Measurements from ENCODE around the gene RAD51D.
A peak's percentile ranks its signal among the peaks of the same experiment; 100 is the strongest.
"Not testable (repeated sequence)": the region's sequence is repeated elsewhere in the genome, so short reads cannot be mapped to it uniquely, and the experiment has no call there.

RAD51D gene

DNA sequence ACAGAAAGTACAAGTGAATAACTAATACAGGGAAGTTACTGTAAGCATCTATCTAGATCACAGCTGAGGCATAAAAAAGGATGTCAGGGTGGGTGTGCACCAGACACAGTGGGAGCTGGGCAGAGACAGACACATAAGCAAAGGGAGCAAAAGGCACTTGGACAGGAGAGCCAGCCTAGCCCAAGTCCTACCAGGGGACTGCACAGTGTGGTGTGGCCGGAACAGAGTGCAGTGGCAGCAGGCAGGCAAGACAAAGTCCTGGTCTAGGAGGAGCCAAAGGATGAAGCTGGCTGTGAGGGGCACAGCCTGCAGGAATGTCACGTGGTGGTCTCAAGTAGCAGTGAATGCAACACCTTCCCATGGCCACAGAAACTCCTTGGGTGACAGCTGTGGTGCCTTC, 21.9 kb downstream of the RAD51D start:
- H3K4me3 ChIP-seq (ENCODE audit: low read depth, low read length) = no peak overlapping the region
- TF ChIP-seq, protein P1, sequence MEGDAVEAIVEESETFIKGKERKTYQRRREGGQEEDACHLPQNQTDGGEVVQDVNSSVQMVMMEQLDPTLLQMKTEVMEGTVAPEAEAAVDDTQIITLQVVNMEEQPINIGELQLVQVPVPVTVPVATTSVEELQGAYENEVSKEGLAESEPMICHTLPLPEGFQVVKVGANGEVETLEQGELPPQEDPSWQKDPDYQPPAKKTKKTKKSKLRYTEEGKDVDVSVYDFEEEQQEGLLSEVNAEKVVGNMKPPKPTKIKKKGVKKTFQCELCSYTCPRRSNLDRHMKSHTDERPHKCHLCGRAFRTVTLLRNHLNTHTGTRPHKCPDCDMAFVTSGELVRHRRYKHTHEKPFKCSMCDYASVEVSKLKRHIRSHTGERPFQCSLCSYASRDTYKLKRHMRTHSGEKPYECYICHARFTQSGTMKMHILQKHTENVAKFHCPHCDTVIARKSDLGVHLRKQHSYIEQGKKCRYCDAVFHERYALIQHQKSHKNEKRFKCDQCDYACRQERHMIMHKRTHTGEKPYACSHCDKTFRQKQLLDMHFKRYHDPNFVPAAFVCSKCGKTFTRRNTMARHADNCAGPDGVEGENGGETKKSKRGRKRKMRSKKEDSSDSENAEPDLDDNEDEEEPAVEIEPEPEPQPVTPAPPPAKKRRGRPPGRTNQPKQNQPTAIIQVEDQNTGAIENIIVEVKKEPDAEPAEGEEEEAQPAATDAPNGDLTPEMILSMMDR (IDR thresholded peaks at IDR 0.05; ENCODE audit: low read depth, low read length) = no peak
- DNase-seq (ENCODE audit: low read depth, low spot score) = no peak
- in situ Hi-C loops (cut with HindIII; ENCODE audit: low sequenced_read_pairs) = no loop called here

DNA sequence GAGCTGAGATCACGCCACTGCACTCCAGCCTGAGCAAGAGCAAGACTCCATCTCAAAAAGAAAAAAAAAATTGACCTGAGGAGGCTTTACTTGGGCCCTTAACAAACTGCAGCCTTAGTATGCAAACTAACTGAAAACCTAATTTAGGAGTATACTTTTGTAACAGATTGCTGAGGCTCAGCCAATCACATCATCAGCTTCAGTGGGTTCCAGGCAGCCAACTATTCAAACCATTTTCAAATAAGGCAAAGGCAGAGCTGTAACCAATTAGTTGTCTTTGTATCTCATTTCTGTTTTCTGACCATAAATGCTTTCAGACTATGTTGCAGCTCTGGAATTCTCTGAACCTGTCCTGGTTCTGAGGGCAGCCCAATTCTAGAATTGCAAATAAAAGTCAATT, 23.9 kb downstream of the RAD51D start:
- in situ Hi-C loops (cut with HindIII; ENCODE audit: low sequenced_read_pairs) = no loop called here
- TF ChIP-seq, protein P1 (IDR thresholded peaks at IDR 0.05; ENCODE audit: low read depth, low read length) = no peak
- no peak for DNase-seq (ENCODE audit: low read depth, low spot score)
- no peak overlapping the region for H3K4me3 ChIP-seq (ENCODE audit: low read depth, low read length)

DNA sequence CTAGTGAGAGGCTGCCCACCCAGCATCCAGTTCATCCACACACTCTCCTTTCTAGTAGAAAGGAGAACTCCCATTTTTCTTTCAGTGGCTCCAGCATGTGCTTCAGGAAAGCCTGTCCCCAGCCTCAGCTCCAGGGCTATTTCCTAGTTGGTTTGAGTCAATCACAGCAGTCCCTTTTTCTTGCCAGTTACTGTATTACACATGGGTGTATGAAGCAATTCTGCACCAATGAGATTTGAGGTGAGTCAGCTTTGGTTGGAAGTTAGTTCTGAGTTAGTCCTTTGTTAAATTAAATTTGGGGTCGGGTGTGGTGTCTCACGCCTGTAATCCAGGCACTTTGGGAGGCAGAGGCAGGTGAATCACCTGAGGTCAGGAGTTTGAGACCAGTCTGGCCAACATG, 24.8 kb downstream of the RAD51D start:
- in situ Hi-C loops (cut with HindIII; ENCODE audit: low sequenced_read_pairs) = no loop called here
- peak; percentile 85 for DNase-seq (ENCODE audit: low read depth, low spot score)

DNA sequence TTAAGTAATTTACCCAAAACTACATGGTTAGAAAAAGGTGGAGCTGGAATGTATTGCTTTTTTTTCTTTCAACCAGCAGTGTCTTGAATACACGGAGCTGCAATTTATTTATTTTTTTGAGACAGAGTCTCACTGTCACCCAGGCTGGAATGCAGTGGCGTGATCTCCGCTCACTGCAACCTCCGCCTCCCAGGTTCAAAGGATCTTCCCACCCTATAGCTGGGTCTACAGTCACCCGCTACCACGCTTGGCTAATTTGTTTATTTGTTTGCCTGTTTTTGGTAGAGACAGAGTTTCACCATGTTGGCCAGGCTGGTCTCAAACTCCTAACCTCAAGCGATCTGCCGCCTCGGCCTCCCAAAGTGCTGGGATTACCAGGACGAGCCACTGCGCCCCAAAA, 29.0 kb downstream of the RAD51D start:
- DNase-seq (ENCODE audit: low read depth, low spot score); in situ Hi-C loops (cut with HindIII; ENCODE audit: low sequenced_read_pairs): not testable (repeated sequence)

More for the DNA sequence above, 24.8 kb downstream of the RAD51D start:
- TF ChIP-seq, protein P1 (IDR thresholded peaks at IDR 0.05; ENCODE audit: low read depth, low read length) = no peak
- H3K4me3 ChIP-seq (ENCODE audit: low read depth, low read length) = no peak overlapping the region

DNA sequence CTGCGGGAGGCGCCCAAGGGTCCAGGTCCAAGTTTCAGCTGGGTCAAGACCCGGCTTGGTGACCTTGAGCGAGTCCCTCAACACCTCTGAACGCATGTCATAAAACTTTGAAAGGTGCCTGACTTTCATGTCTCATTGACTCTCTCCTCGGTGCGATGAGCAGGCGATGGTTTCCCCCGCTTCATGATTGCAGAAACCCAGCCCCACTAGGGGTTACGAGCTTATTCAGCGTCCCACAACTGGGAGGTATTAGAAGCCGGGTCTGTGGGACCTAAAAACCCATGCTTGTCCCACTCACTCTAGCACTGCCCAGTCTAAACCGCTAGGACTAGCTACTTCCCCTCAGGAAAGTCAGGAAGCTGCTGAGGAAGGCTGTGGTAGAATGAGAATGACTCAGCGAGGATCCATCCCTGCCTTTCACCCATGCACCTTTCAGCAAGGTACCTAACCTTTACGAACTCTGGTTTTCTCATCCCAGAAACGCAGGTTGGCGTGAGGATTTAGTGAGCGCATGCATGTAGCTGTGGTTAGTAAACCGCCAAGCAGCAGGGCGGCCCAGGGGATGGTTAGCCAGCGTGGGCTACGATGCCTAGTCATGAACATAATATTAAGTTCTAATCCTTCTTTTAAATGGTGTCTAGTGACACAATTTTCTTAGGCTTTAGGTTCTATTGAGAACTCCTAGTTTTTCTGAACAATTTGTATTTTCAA, 29.9 kb downstream of the RAD51D start:
- in situ Hi-C loops (cut with HindIII; ENCODE audit: low sequenced_read_pairs) = no loop called here
- DNase-seq (ENCODE audit: low read depth, low spot score) = peak; percentile 32
- TF ChIP-seq, protein P1 (IDR thresholded peaks at IDR 0.05; ENCODE audit: low read depth, low read length) = no peak
- H3K4me3 ChIP-seq (ENCODE audit: low read depth, low read length) = peak overlapping the region; percentile 28

More for the DNA sequence above, 29.0 kb downstream of the RAD51D start:
- H3K4me3 ChIP-seq (ENCODE audit: low read depth, low read length) = not testable (repeated sequence)

DNA sequence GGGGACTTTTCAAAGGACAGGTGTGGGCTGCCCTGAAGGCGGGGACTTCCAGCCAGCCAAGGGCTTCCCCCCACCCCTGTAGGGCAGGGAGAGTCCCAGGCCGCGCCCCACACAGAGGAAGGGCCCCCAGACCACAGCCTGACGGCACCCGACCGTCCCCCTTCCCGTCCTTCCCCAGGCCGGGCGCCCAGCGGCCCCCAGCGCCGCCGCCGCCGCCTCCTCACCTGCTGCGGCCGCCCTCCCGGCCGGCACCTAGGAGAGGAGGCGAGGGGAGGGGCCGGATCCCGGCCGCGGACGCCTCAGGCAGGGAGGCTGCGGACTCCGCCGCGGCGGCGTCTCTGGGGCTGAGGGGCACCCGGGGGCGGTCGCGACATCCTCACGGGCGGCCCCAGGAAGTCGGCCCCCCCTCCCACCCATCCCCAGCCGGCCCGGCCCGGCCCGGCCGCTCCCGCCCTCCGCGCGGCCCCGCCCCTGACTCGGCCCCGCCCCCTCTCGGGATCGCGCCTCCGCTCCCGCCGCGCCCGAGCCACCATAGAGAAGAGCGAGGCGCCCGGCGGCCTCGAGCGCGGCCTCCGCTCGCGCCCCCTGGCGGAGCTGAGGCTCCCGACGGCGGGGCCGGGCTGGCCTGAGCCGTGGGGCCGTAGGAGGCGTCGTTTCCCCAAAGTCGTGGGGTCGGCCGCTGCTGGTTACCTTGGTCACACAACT, 30.6 kb downstream of the RAD51D start:
- peak; percentile 73 for DNase-seq (ENCODE audit: low read depth, low spot score)
- TF ChIP-seq, protein P1 (IDR thresholded peaks at IDR 0.05; ENCODE audit: low read depth, low read length) = peak; percentile 64
- H3K4me3 ChIP-seq (ENCODE audit: low read depth, low read length) = peak overlapping the region; percentile 81
- in situ Hi-C loops (cut with HindIII; ENCODE audit: low sequenced_read_pairs) = no loop called here

DNA sequence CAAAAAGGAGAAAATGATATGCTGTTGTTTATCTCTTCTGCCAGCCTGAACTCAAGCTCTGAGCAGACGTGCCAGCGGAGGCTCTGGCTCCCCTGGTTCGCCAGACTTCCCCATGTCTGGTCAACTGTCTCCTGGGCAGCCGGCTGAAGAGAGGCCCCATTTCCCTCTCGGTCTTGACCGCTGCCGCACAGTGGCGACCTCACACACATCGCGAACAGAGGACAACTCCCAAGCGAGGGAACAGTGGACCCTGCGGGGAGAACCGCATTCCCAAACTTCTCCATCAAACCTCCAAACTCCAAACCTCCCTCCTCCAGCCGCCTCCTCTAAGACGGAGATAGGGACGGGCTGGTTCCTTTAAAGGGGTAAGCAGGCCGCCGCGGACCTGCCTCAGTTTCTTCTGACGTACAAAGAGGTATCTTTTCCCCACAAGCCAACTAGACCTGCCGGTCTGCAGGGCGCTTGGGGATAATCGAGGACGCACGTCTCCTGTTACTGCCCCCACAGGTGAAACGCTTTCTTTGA, 31.2 kb downstream of the RAD51D start:
- TF ChIP-seq, protein P1 (IDR thresholded peaks at IDR 0.05; ENCODE audit: low read depth, low read length) = no peak
- H3K4me3 ChIP-seq (ENCODE audit: low read depth, low read length) = peak overlapping the region; percentile 81
- DNase-seq (ENCODE audit: low read depth, low spot score) = peak; percentile 53
- in situ Hi-C loops (cut with HindIII; ENCODE audit: low sequenced_read_pairs) = no loop called here
